ENCODE measurements around the gene MTNR1B.

The MTNR1B gene

DNA sequence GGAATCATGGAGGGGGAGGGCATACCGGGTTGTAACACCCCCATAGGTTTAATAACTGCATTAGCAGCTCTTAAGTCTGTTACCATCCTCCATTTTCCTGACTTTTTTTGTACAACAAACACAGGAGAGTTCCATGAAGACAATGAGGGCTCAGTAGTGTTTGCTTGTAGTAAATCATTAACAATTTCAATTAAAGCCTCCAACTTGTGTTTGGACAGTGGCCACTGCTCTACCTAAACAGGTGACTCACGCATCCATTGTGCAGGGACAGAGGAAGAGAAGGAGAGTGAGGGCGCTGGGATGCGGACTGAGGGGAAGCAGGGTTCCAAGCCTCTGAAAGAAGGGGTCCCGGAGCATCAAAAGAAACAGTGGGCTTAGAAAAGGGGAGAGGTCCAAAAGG lies 21.3 kb upstream of the MTNR1B start:
- Histone ChIP-seq H3K4me3 (ENCODE audit: low read depth in 1 of 2, low read length in 2 of 2) (no peak overlapping the region), H3K79me2 (ENCODE audit: insufficient read depth, low read length) (no peaks in the 10 kb centered on the region), H3K4me2 (ENCODE audit: insufficient read depth, low read length) (no peak overlapping the region), H4K20me1 (ENCODE audit: insufficient read depth, low read length) (no peaks in the 10 kb centered on the region), H3K4me1 (ENCODE audit: insufficient read depth, low read length) (no peaks in the 10 kb centered on the region), H3K27ac (ENCODE audit: low read length) (no peak overlapping the region), H2AFZ (ENCODE audit: low read depth, low read length) (no peak overlapping the region), H3K9ac (ENCODE audit: low read depth, low read length) (no peak overlapping the region), H3K36me3 (ENCODE audit: insufficient read depth, low read length) (no peaks in the 10 kb centered on the region), H3K27me3 (ENCODE audit: insufficient read depth, low read length, poor library complexity) (no peaks in the 10 kb centered on the region), H3K9me3 (ENCODE audit: insufficient read depth, low read length, severe bottlenecking) (peaks cover 9% of the 10 kb centered on the region)
- ATAC-seq (ENCODE audit: insufficient read depth, low read depth), result no peak
- no peak for DNase-seq
- no peak for TF ChIP-seq EZH2 (IDR thresholded peaks at IDR 0.05; ENCODE audit: borderline replicate concordance, low read depth, low read length, severe bottlenecking)
- TF ChIP-seq, protein P1, sequence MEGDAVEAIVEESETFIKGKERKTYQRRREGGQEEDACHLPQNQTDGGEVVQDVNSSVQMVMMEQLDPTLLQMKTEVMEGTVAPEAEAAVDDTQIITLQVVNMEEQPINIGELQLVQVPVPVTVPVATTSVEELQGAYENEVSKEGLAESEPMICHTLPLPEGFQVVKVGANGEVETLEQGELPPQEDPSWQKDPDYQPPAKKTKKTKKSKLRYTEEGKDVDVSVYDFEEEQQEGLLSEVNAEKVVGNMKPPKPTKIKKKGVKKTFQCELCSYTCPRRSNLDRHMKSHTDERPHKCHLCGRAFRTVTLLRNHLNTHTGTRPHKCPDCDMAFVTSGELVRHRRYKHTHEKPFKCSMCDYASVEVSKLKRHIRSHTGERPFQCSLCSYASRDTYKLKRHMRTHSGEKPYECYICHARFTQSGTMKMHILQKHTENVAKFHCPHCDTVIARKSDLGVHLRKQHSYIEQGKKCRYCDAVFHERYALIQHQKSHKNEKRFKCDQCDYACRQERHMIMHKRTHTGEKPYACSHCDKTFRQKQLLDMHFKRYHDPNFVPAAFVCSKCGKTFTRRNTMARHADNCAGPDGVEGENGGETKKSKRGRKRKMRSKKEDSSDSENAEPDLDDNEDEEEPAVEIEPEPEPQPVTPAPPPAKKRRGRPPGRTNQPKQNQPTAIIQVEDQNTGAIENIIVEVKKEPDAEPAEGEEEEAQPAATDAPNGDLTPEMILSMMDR (IDR thresholded peaks at IDR 0.05; ENCODE audit: borderline replicate concordance, extremely low read depth, low read length, poor library complexity, severe bottlenecking), result no peak

DNA sequence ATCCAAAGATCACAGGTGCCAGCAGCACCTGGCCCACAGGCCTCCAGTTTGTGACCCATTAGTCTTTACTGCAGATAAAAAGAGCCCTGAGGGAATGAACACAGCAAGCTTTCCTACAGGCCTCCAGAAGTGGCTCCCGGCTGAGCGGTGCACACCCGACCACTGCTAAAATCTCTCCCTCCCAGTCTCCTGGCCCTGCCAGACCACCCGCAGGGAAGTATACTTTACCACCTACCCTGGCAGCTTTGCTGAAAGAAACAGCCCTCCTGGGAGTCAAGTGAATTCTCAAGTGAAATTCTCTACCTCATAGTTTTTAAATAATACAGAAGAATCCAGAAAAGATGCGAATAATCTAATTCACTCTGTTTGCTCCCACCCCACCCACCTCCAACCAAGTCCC lies 15.4 kb upstream of the MTNR1B start:
- Histone ChIP-seq H3K4me1 (ENCODE audit: insufficient read depth, low read length) (no peaks in the 10 kb centered on the region), H3K27ac (ENCODE audit: low read length) (no peak overlapping the region), H3K4me3 (ENCODE audit: low read depth in 1 of 2, low read length in 2 of 2) (no peak overlapping the region), H4K20me1 (ENCODE audit: insufficient read depth, low read length) (no peaks in the 10 kb centered on the region), H3K79me2 (ENCODE audit: insufficient read depth, low read length) (no peaks in the 10 kb centered on the region), H3K9me3 (ENCODE audit: insufficient read depth, low read length, severe bottlenecking) (peaks cover under 1% of the 10 kb centered on the region), H3K36me3 (ENCODE audit: insufficient read depth, low read length) (no peaks in the 10 kb centered on the region), H3K27me3 (ENCODE audit: insufficient read depth, low read length, poor library complexity) (no peaks in the 10 kb centered on the region), H2AFZ (ENCODE audit: low read depth, low read length) (no peak overlapping the region), H3K9ac (ENCODE audit: low read depth, low read length) (no peak overlapping the region), H3K4me2 (ENCODE audit: insufficient read depth, low read length) (no peak overlapping the region)
- no peak for ATAC-seq (ENCODE audit: insufficient read depth, low read depth)
- no peak for TF ChIP-seq EZH2 (IDR thresholded peaks at IDR 0.05; ENCODE audit: borderline replicate concordance, low read depth, low read length, severe bottlenecking)
- TF ChIP-seq, protein P1 (IDR thresholded peaks at IDR 0.05; ENCODE audit: borderline replicate concordance, extremely low read depth, low read length, poor library complexity, severe bottlenecking), result no peak
- DNase-seq, result no peak

DNA sequence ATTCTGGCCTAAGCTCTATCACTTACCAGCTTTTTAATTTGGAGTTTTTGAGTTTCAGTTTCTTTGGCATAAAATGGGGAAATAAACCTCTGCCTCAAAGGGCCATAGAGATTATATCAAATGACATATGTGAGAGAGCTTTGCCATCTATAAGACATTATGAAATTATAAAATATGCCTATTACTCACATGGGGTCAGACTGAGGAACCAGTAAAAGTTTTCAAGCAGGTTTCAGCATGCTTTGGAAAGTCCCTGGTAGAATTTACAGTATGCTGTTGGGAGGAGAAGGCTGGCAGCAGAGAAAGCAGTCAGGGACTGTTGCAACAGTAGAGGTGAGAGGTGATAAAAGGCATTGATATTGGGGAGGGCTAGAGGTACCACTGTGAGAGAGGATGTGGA lies 13.6 kb upstream of the MTNR1B start:
- H3K9me3 ChIP-seq (ENCODE audit: insufficient read depth, low read length, severe bottlenecking), result no peaks in the 10 kb centered on the region
- no peak overlapping the region for H3K9ac ChIP-seq (ENCODE audit: low read depth, low read length)
- H3K4me2 ChIP-seq (ENCODE audit: insufficient read depth, low read length), result no peak overlapping the region
- DNase-seq (no peak), ATAC-seq (ENCODE audit: insufficient read depth, low read depth) (no peak)
- no peaks in the 10 kb centered on the region for H3K36me3 ChIP-seq (ENCODE audit: insufficient read depth, low read length)
- no peaks in the 10 kb centered on the region for H3K4me1 ChIP-seq (ENCODE audit: insufficient read depth, low read length)
- no peaks in the 10 kb centered on the region for H3K79me2 ChIP-seq (ENCODE audit: insufficient read depth, low read length)
- no peak overlapping the region for H3K4me3 ChIP-seq (ENCODE audit: low read depth in 1 of 2, low read length in 2 of 2)
- no peaks in the 10 kb centered on the region for H3K27me3 ChIP-seq (ENCODE audit: insufficient read depth, low read length, poor library complexity)
- H2AFZ ChIP-seq (ENCODE audit: low read depth, low read length), result no peak overlapping the region
- TF ChIP-seq, protein P1 (IDR thresholded peaks at IDR 0.05; ENCODE audit: borderline replicate concordance, extremely low read depth, low read length, poor library complexity, severe bottlenecking), result no peak
- no peak for TF ChIP-seq EZH2 (IDR thresholded peaks at IDR 0.05; ENCODE audit: borderline replicate concordance, low read depth, low read length, severe bottlenecking)
- H4K20me1 ChIP-seq (ENCODE audit: insufficient read depth, low read length), result no peaks in the 10 kb centered on the region
- H3K27ac ChIP-seq (ENCODE audit: low read length), result no peak overlapping the region

DNA sequence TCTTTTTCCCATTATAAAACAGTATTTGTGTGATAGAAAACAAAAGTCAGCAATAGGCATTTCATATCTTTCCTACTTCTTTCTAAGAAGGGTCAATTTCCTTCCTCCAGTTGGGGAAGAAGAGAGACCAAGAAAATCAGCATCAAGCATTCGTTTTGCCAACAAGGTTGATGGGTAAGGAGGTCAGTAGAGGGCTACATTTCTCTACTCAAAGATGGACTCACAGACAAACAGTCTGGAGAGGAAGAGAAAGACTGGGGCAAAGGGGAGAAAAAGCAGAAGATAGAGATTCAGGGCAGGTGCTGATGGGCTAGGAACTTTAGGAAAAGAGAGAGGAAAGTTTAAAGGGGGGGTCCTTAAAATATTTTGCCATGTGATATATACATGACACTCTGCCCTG lies 8.6 kb upstream of the MTNR1B start:
- Histone ChIP-seq H3K9me3 (ENCODE audit: insufficient read depth, low read length, severe bottlenecking) (no peaks in the 10 kb centered on the region), H3K79me2 (ENCODE audit: insufficient read depth, low read length) (no peaks in the 10 kb centered on the region), H3K9ac (ENCODE audit: low read depth, low read length) (no peak overlapping the region), H3K4me3 (ENCODE audit: low read depth in 1 of 2, low read length in 2 of 2) (no peak overlapping the region), H4K20me1 (ENCODE audit: insufficient read depth, low read length) (no peaks in the 10 kb centered on the region), H3K4me1 (ENCODE audit: insufficient read depth, low read length) (no peaks in the 10 kb centered on the region), H3K36me3 (ENCODE audit: insufficient read depth, low read length) (no peaks in the 10 kb centered on the region), H3K4me2 (ENCODE audit: insufficient read depth, low read length) (no peak overlapping the region), H3K27me3 (ENCODE audit: insufficient read depth, low read length, poor library complexity) (no peaks in the 10 kb centered on the region), H3K27ac (ENCODE audit: low read length) (no peak overlapping the region), H2AFZ (ENCODE audit: low read depth, low read length) (no peak overlapping the region)
- TF ChIP-seq EZH2 (IDR thresholded peaks at IDR 0.05; ENCODE audit: borderline replicate concordance, low read depth, low read length, severe bottlenecking), result no peak
- TF ChIP-seq, protein P1 (IDR thresholded peaks at IDR 0.05; ENCODE audit: borderline replicate concordance, extremely low read depth, low read length, poor library complexity, severe bottlenecking), result no peak
- ATAC-seq (ENCODE audit: insufficient read depth, low read depth) (no peak), DNase-seq (no peak)
